Transverse colon (tissue), 4 donors: ENCODE measurements around the gene HK2. TPM values are rescaled to one million over a fixed set of nuclear protein-coding genes. Genes with fewer than 3 reads are reported as not detected.
A peak's percentile ranks its signal among the peaks of the same experiment; 100 is the strongest.
"Not testable (repeated sequence)": the region's sequence is repeated elsewhere in the genome, so short reads cannot be mapped to it uniquely, and the experiment has no call there.

Source experiments
- DNase-seq: peaks from one replicate; pipeline ENCODE4 v3.0.0-alpha.2; 2019
- H3K27ac ChIP-seq, 4 donors: fragments of 200-600 bp; sonication (generic); 2 replicates each; pipeline ENCODE4 v1.5.1; 2016 to 2018; ENCODE audit warnings: inconsistent platforms in 4 of 4
- H3K27me3 ChIP-seq: fragments of 200-600 bp; sonication (generic); 2 replicates; pipeline ENCODE4 v1.5.1; 2017; ENCODE audit warnings: inconsistent platforms
- H3K36me3 ChIP-seq, 4 donors: fragments of 200-600 bp; sonication (generic); 2 replicates each; pipeline ENCODE4 v1.5.1; 2017 to 2019; ENCODE audit warnings: inconsistent platforms in 4 of 4
- H3K4me1 ChIP-seq, 4 donors: fragments of 200-600 bp; sonication (generic); 2 replicates each; pipeline ENCODE4 v1.5.1; 2017 to 2020; ENCODE audit warnings: inconsistent platforms in 4 of 4
- H3K4me3 ChIP-seq, 4 donors: fragments of 200-600 bp; sonication (generic); 1 replicate in 1 of 4; 2 replicates in 3 of 4; pipeline versions ENCODE4 v1.5.1 to v1.6.1; 2017 to 2019; ENCODE audit warnings: inconsistent platforms in 4 of 4
- H3K9me3 ChIP-seq, 2 donors: fragments of 200-600 bp; sonication (generic); 2 replicates each; pipeline ENCODE4 v1.5.1; 2017 to 2019; ENCODE audit warnings: inconsistent platforms in 2 of 2
- EP300 ChIP-seq: sonication (generic); formaldehyde crosslinking; IDR thresholded peaks from one replicate; pipeline ENCODE4 v1.6.1; 2017; ENCODE audit warnings: antibody characterized with exemption, low read depth
- POLR2A ChIP-seq: fragments of 450-650 bp; IDR thresholded peaks from one replicate; pipeline ENCODE4 v1.6.1; 2016; ENCODE audit warnings: antibody characterized with exemption, mild to moderate bottlenecking, moderate library complexity
- POLR2AphosphoS5 ChIP-seq, 3 donors: sonication (generic); formaldehyde crosslinking; IDR thresholded peaks; one replicate each; pipeline ENCODE4 v1.6.1; 2016; ENCODE audit warnings: antibody characterized with exemption in 3 of 3
- WGBS, 2 donors: methylation state at CpG; one replicate each; pipeline ENCODE4 v1.1.5; 2018; ENCODE audit warnings: low coverage in 1 of 2; 5-methylcytosine and 5-hydroxymethylcytosine counted together
- in situ Hi-C, 4 donors: fragments of 200-750 bp; cut with MboI; loops; one replicate each; pipeline versions ENCODE4 v1.15.0 to v1.15.1; 2017; ENCODE audit warnings: low sequenced_read_pairs in 3 of 4, low pct_ligation_motif_present in 1 of 4, low pct_unique_long_range_greater_than_20kb in 1 of 4
- intact Hi-C: fragments of 100-400 bp; cut with DNase I; formaldehyde crosslinking; loops from one replicate; pipeline ENCODE4 v1.15.1; 2023; ENCODE audit warnings: low total_unique reads
- total RNA-seq, 4 donors: library from RNA; depleted of rRNA; stranded (reverse); fragments of >200 nt; gene quantifications; one replicate each; pipeline ENCODE4 v1.1.0, GENCODE V29; 2016
- TF ChIP-seq, protein P1 (sequence below), 5 experiments: fragments of 200-600 bp in 3 of 5; fragments of 450-650 bp in 2 of 5; sonication (generic) in 3 of 5; IDR thresholded peaks; 1 replicate in 2 of 5; 2 replicates in 3 of 5; pipeline ENCODE4 v1.5.1; 2016 to 2017; ENCODE audit warnings: antibody characterized with exemption in 5 of 5, inconsistent platforms in 3 of 5, mild to moderate bottlenecking in 2 of 5, moderate library complexity in 1 of 5

The HK2 gene
- total RNA-seq, 4 donors from 2014 or later: 104 to 175 (median 131) TPM

GRCh38 chr2:74854401-74854800 lies 20.5 kb downstream of the HK2 start:
- 96 to 100% methylated on average over 2 to 4 of the region's 4 CpGs for WGBS, 2 donors
- intact Hi-C loops (no loop called here), in situ Hi-C loops (no loop called here)
- no peak overlapping the region for H3K4me3 ChIP-seq
- H3K4me1 ChIP-seq: peaks cover 5 to 48% (median 26%) of the 10 kb centered on the region in 4 donors
- H3K36me3 ChIP-seq: no peaks in the 10 kb centered on the region
- no peaks in the 10 kb centered on the region for H3K27me3 ChIP-seq
- TF ChIP-seq, protein P1, sequence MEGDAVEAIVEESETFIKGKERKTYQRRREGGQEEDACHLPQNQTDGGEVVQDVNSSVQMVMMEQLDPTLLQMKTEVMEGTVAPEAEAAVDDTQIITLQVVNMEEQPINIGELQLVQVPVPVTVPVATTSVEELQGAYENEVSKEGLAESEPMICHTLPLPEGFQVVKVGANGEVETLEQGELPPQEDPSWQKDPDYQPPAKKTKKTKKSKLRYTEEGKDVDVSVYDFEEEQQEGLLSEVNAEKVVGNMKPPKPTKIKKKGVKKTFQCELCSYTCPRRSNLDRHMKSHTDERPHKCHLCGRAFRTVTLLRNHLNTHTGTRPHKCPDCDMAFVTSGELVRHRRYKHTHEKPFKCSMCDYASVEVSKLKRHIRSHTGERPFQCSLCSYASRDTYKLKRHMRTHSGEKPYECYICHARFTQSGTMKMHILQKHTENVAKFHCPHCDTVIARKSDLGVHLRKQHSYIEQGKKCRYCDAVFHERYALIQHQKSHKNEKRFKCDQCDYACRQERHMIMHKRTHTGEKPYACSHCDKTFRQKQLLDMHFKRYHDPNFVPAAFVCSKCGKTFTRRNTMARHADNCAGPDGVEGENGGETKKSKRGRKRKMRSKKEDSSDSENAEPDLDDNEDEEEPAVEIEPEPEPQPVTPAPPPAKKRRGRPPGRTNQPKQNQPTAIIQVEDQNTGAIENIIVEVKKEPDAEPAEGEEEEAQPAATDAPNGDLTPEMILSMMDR (IDR thresholded peaks at IDR 0.05): no peak
- TF ChIP-seq POLR2A: no peak
- TF ChIP-seq POLR2AphosphoS5 (IDR thresholded peaks at IDR 0.05): no peak
- TF ChIP-seq EP300: no peak
- H3K9me3 ChIP-seq: no peaks in the 10 kb centered on the region
- no peak for DNase-seq
- peak overlapping the region; percentile 72 to 79 (median 78) for H3K27ac ChIP-seq

- peak; percentile 76 for DNase-seq
Observed at GRCh38 chr2:74855114-74855707, 21.3 kb downstream of the HK2 start.

GRCh38 chr2:74856004-74856578 lies 22.2 kb downstream of the HK2 start:
- H3K27ac ChIP-seq: peak overlapping the region; percentile 72 to 79 (median 78)
- peak in 1 of 3 donors; percentile 28 for TF ChIP-seq POLR2AphosphoS5 (IDR thresholded peaks at IDR 0.05)
- TF ChIP-seq EP300: no peak
- no peak overlapping the region for H3K4me3 ChIP-seq
- intact Hi-C loops: no loop called here
- no peaks in the 10 kb centered on the region for H3K27me3 ChIP-seq
- peak; percentile 67 for DNase-seq
- H3K36me3 ChIP-seq: no peaks in the 10 kb centered on the region
- no peaks in the 10 kb centered on the region for H3K9me3 ChIP-seq
- peaks cover 5 to 42% (median 25%) of the 10 kb centered on the region in 4 donors for H3K4me1 ChIP-seq
- WGBS, 2 donors: 39 to 79% methylated on average over 3 to 10 of the region's 10 CpGs
- in situ Hi-C loops: no loop called here

More at GRCh38 chr2:74855114-74855707, 21.3 kb downstream of the HK2 start:
- H3K27me3 ChIP-seq, intact Hi-C loops, H3K4me3 ChIP-seq, in situ Hi-C loops, H3K9me3 ChIP-seq, H3K36me3 ChIP-seq: not testable (repeated sequence)
- H3K4me1 ChIP-seq: peaks cover 5 to 42% (median 22%) of the 10 kb centered on the region in 4 donors
- 78 to 88% methylated on average over 6 to 16 of the region's 16 CpGs for WGBS, 2 donors
- H3K27ac ChIP-seq: peak overlapping the region; percentile 72 to 79 (median 78)

- Histone ChIP-seq H3K27me3 (no peaks in the 10 kb centered on the region), H3K9me3 (no peaks in the 10 kb centered on the region), H3K36me3 (no peaks in the 10 kb centered on the region), H3K4me1 (peaks cover 5 to 46% (median 30%) of the 10 kb centered on the region in 4 donors), H3K4me3 (no peak overlapping the region), H3K27ac (peak overlapping the region; percentile 72 to 79 (median 78))
- TF ChIP-seq, protein P1 (IDR thresholded peaks at IDR 0.05): no peak
- TF ChIP-seq POLR2AphosphoS5 (IDR thresholded peaks at IDR 0.05) (no peak), EP300 (no peak), POLR2A (no peak)
- WGBS, 2 donors: 77 to 83% methylated on average over 1 to 5 of the region's 5 CpGs
- no peak for DNase-seq
- in situ Hi-C loops (no loop called here), intact Hi-C loops (no loop called here)
Observed at GRCh38 chr2:74856599-74856998, 22.7 kb downstream of the HK2 start.

DNA sequence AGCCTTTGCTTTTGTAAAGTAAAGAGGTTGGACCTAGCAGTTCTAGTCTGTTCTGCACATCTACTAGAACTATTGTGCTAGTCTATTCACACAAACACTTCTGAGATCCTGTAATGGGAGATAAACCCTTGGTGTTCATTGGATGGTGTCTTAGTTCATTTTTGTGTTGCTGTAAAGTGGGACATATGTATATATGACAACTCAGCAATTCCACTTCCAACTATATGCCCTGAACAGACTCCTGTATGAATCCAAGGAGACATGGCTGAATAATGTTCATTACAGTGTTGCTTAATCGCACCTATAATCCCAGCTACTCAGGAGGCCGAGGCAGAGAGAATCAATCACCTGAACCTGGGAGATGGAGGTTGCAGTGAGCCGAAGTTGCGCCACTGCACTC lies 23.3 kb downstream of the HK2 start:
- intact Hi-C loops: no loop called here
- Histone ChIP-seq H3K4me3 (no peak overlapping the region), H3K27ac (peak overlapping the region in 3 of 4 donors; percentile 72 to 79 (median 78)), H3K9me3 (no peaks in the 10 kb centered on the region), H3K36me3 (no peaks in the 10 kb centered on the region), H3K4me1 (peaks cover 5 to 51% (median 34%) of the 10 kb centered on the region in 4 donors), H3K27me3 (no peaks in the 10 kb centered on the region)
- DNase-seq: no peak
- TF ChIP-seq EP300 (no peak), POLR2A (no peak), POLR2AphosphoS5 (IDR thresholded peaks at IDR 0.05) (no peak)
- TF ChIP-seq, protein P1 (IDR thresholded peaks at IDR 0.05): no peak
- in situ Hi-C loops: no loop called here
- WGBS, 2 donors: 96 to 99% methylated on average over 4 of the region's 4 CpGs
